HCT116 (cell line): ENCODE results near the gene PDE4B. TPM values are rescaled to one million over a fixed set of nuclear protein-coding genes. Genes with fewer than 3 reads are reported as not detected.

ENCODE experiments used
- ATF3 ChIP-seq: IDR thresholded peaks from 2 replicates; pipeline ENCODE4 v1.6.1; 2012
- CBX3 ChIP-seq: IDR thresholded peaks from 2 replicates; pipeline ENCODE4 v1.6.1; 2012; ENCODE audit warnings: low read depth
- CEBPB ChIP-seq: IDR thresholded peaks from 2 replicates; pipeline ENCODE4 v1.6.1; 2012; ENCODE audit warnings: low read depth
- EGR1 ChIP-seq: IDR thresholded peaks from 2 replicates; pipeline ENCODE4 v1.6.1; 2012; ENCODE audit warnings: low read depth
- FOSL1 ChIP-seq: IDR thresholded peaks from 2 replicates; pipeline ENCODE4 v1.6.1; 2012; ENCODE audit warnings: low read depth
- POLR2A ChIP-seq: IDR thresholded peaks from 2 replicates; pipeline ENCODE4 v1.7.0; 2011; ENCODE audit warnings: borderline replicate concordance; ENCODE audit not compliant: insufficient read depth, insufficient read length; ENCODE audit errors: extremely low read depth
- POLR2AphosphoS5 ChIP-seq: IDR thresholded peaks from 2 replicates; pipeline ENCODE4 v1.6.1; 2011; ENCODE audit warnings: mild to moderate bottlenecking, low read depth, low read length, moderate library complexity
- RAD21 ChIP-seq: IDR thresholded peaks from 2 replicates; pipeline ENCODE4 v1.6.1; 2012; ENCODE audit warnings: low read depth, mild to moderate bottlenecking
- SP1 ChIP-seq: IDR thresholded peaks from 2 replicates; pipeline ENCODE4 v1.6.1; 2012; ENCODE audit warnings: low read depth
- SRF ChIP-seq: IDR thresholded peaks from 2 replicates; pipeline ENCODE4 v1.6.1; 2012; ENCODE audit warnings: low read depth
- ZNF274 ChIP-seq: fragments of 200-500 bp; sonication (Bioruptor generic); IDR thresholded peaks from 2 replicates; pipeline ENCODE4 v1.6.1; 2014; ENCODE audit warnings: mild to moderate bottlenecking, low read depth, low read length, inconsistent platforms
- total RNA-seq: library from RNA; stranded (reverse); gene quantifications from one replicate; pipeline ENCODE4 v1.2.1, GENCODE V29; 2021; ENCODE audit not compliant: unreplicated experiment
- TF ChIP-seq, protein P1 (sequence below): IDR thresholded peaks from 2 replicates; pipeline ENCODE4 v1.6.1; 2012; ENCODE audit warnings: low read depth

Gene PDE4B
- total RNA-seq, 1 experiment from 2014 or later = 76.9 TPM

- TF ChIP-seq, protein P1, sequence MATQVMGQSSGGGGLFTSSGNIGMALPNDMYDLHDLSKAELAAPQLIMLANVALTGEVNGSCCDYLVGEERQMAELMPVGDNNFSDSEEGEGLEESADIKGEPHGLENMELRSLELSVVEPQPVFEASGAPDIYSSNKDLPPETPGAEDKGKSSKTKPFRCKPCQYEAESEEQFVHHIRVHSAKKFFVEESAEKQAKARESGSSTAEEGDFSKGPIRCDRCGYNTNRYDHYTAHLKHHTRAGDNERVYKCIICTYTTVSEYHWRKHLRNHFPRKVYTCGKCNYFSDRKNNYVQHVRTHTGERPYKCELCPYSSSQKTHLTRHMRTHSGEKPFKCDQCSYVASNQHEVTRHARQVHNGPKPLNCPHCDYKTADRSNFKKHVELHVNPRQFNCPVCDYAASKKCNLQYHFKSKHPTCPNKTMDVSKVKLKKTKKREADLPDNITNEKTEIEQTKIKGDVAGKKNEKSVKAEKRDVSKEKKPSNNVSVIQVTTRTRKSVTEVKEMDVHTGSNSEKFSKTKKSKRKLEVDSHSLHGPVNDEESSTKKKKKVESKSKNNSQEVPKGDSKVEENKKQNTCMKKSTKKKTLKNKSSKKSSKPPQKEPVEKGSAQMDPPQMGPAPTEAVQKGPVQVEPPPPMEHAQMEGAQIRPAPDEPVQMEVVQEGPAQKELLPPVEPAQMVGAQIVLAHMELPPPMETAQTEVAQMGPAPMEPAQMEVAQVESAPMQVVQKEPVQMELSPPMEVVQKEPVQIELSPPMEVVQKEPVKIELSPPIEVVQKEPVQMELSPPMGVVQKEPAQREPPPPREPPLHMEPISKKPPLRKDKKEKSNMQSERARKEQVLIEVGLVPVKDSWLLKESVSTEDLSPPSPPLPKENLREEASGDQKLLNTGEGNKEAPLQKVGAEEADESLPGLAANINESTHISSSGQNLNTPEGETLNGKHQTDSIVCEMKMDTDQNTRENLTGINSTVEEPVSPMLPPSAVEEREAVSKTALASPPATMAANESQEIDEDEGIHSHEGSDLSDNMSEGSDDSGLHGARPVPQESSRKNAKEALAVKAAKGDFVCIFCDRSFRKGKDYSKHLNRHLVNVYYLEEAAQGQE = no peak
- TF ChIP-seq EGR1 = no peak
- peak; percentile 10; the same call in 1 of the 2 replicates for TF ChIP-seq CBX3
- no peak; the same call in 1 of the 2 replicates for TF ChIP-seq CEBPB
- no peak for TF ChIP-seq ZNF274
- peak; percentile 35; the same call in 1 of the 2 replicates for TF ChIP-seq SP1
- TF ChIP-seq ATF3 = no peak
- TF ChIP-seq POLR2A = no peak
- TF ChIP-seq RAD21 = no peak
- peak; percentile 64 for TF ChIP-seq FOSL1
- TF ChIP-seq SRF = 0 out of 2 replicates have a peak, but pooled peaks have one; percentile 15
- no peak; the same call in 1 of the 2 replicates for TF ChIP-seq POLR2AphosphoS5
- TF ChIP-seq, all 23 proteins: peak for 7
These were observed 474.1 kb downstream of the PDE4B start (continued) for GRCh38 chr1:66266756-66267155.
